OCI-LY1 (cell line): ENCODE data around the gene PTGES.

Experiments
- H2AFZ ChIP-seq: fragments of 200-600 bp; sonication (generic), shearing (Covaris generic); 2 replicates; pipeline ENCODE4 v1.6.0; 2014; ENCODE audit warnings: antibody characterized with exemption, mild to moderate bottlenecking, low read length
- H3F3A ChIP-seq: fragments of 200-600 bp; sonication (generic), shearing (Covaris generic); 2 replicates; pipeline ENCODE4 v1.6.0; 2014; ENCODE audit warnings: mild to moderate bottlenecking, antibody characterized with exemption, low read length, moderate library complexity; ENCODE audit not compliant: insufficient read depth
- H3K27ac ChIP-seq: fragments of 200-600 bp; sonication (generic); 2 replicates; pipeline ENCODE4 v1.5.1; 2014; ENCODE audit warnings: low read length, mixed run types, mild to moderate bottlenecking, low read depth; ENCODE audit not compliant: poor library complexity, severe bottlenecking
- H3K27me3 ChIP-seq: fragments of 200-600 bp; sonication (generic); 2 replicates; pipeline ENCODE4 v1.6.0; 2014; ENCODE audit warnings: antibody characterized with exemption, mild to moderate bottlenecking, low read length, moderate library complexity; ENCODE audit not compliant: insufficient read depth
- H3K36me3 ChIP-seq: fragments of 200-600 bp; sonication (generic); 2 replicates; pipeline ENCODE4 v1.6.1; 2014; ENCODE audit warnings: mild to moderate bottlenecking, antibody characterized with exemption, low read length, moderate library complexity, mixed read lengths; ENCODE audit not compliant: insufficient read depth
- H3K4me1 ChIP-seq: fragments of 200-600 bp; sonication (generic); 2 replicates; pipeline ENCODE4 v1.5.1; 2014; ENCODE audit warnings: mild to moderate bottlenecking, low read length, moderate library complexity; ENCODE audit not compliant: insufficient read depth, severe bottlenecking
- H3K4me2 ChIP-seq: fragments of 200-600 bp; sonication (generic), shearing (Covaris generic); 2 replicates; pipeline ENCODE4 v1.6.1; 2014; ENCODE audit warnings: low read length
- H3K4me3 ChIP-seq: fragments of 200-600 bp; sonication (generic); 2 replicates; pipeline ENCODE4 v1.5.1; 2014; ENCODE audit warnings: low read length, low read depth, mild to moderate bottlenecking, mixed read lengths; ENCODE audit not compliant: poor library complexity, severe bottlenecking
- H3K79me2 ChIP-seq: fragments of 200-600 bp; shearing (Covaris generic); 2 replicates; pipeline ENCODE4 v1.6.1; 2016; ENCODE audit warnings: mixed run types, low read length, mixed read lengths; ENCODE audit not compliant: insufficient read depth
- H3K9ac ChIP-seq: fragments of 200-600 bp; sonication (generic), shearing (Covaris generic); 2 replicates; pipeline ENCODE4 v1.6.1; 2014; ENCODE audit warnings: mild to moderate bottlenecking, low read length, mixed read lengths
- H3K9me2 ChIP-seq: fragments of 200-600 bp; sonication (generic), shearing (Covaris generic); 2 replicates; pipeline ENCODE4 v1.6.1; 2014; ENCODE audit warnings: low read depth, mild to moderate bottlenecking, low read length, mixed read lengths
- H3K9me3 ChIP-seq: fragments of 200-600 bp; shearing (Covaris generic); 2 replicates; pipeline ENCODE4 v1.6.1; 2014; ENCODE audit warnings: low read length, mixed read lengths
- H4K20me1 ChIP-seq: fragments of 200-600 bp; sonication (generic), shearing (Covaris generic); 2 replicates; pipeline ENCODE4 v1.6.0; 2016; ENCODE audit warnings: mild to moderate bottlenecking, low read length; ENCODE audit not compliant: insufficient read depth
- CTCF ChIP-seq: fragments of 200-600 bp; sonication (generic), shearing (Covaris generic); IDR thresholded peaks from 2 replicates; pipeline ENCODE4 v1.5.1; 2017; ENCODE audit warnings: mild to moderate bottlenecking, antibody characterized with exemption, low read length, moderate library complexity, mixed read lengths
- EZH2 ChIP-seq: fragments of 200-600 bp; sonication (generic), shearing (Covaris generic); IDR thresholded peaks from 2 replicates; pipeline ENCODE4 v1.8.0; 2017; ENCODE audit warnings: borderline replicate concordance, mixed run types, mild to moderate bottlenecking, antibody characterized with exemption, low read length, moderate library complexity, mixed read lengths

The PTGES gene

GRCh38 chr9:129769669-129770068 is 16.8 kb upstream of the PTGES start:
- H4K20me1 ChIP-seq: no peaks in the 10 kb centered on the region
- H3K4me1 ChIP-seq: no peaks in the 10 kb centered on the region
- no peaks in the 10 kb centered on the region for H3K9me2 ChIP-seq
- H3K9ac ChIP-seq: no peak overlapping the region
- H2AFZ ChIP-seq: no peak overlapping the region
- TF ChIP-seq EZH2 (no peak), CTCF (no peak)
- 0 out of 2 replicates have a peak, but pooled peaks cover 6% of the 10 kb centered on the region for H3K27me3 ChIP-seq
- H3K36me3 ChIP-seq: no peaks in the 10 kb centered on the region
- H3F3A ChIP-seq: no peaks in the 10 kb centered on the region
- no peak overlapping the region for H3K4me2 ChIP-seq
- H3K9me3 ChIP-seq: no peaks in the 10 kb centered on the region
- no peak overlapping the region for H3K4me3 ChIP-seq
- no peak overlapping the region for H3K27ac ChIP-seq
- H3K79me2 ChIP-seq: no peaks in the 10 kb centered on the region

DNA sequence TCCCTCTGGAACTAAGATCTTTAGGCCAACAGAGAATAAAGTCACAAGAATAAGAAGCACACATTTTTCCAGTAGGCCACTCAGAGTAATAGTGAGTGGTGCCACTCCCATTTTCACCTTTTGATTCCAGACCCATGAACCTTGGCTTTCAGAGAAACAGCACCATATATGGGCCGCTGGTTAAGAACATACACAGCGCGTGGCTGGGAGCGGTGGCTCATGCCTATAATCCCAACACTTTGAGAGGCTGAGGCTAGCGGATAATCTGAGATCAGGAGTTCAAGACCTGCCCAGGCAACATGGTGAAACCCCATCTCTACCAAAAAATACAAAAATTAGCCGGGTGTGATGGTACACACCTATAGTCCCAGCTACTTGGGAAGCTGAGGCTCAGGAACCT is 15.6 kb upstream of the PTGES start:
- Histone ChIP-seq H3K4me2 (no peak overlapping the region), H3K27ac (no peak overlapping the region), H2AFZ (no peak overlapping the region), H3K9ac (no peak overlapping the region), H4K20me1 (no peaks in the 10 kb centered on the region), H3F3A (no peaks in the 10 kb centered on the region), H3K36me3 (no peaks in the 10 kb centered on the region), H3K79me2 (no peaks in the 10 kb centered on the region), H3K27me3 (0 out of 2 replicates have a peak, but pooled peaks cover 2% of the 10 kb centered on the region), H3K4me3 (no peak overlapping the region), H3K4me1 (no peaks in the 10 kb centered on the region), H3K9me3 (no peaks in the 10 kb centered on the region), H3K9me2 (no peaks in the 10 kb centered on the region)
- no peak for TF ChIP-seq EZH2
- no peak for TF ChIP-seq CTCF

GRCh38 chr9:129765764-129766317 is 13.0 kb upstream of the PTGES start:
- H3K9me3 ChIP-seq: no peaks in the 10 kb centered on the region
- TF ChIP-seq EZH2 (no peak), CTCF (no peak)
- H3K4me1 ChIP-seq: no peaks in the 10 kb centered on the region
- no peak overlapping the region for H2AFZ ChIP-seq
- no peak overlapping the region for H3K4me3 ChIP-seq
- no peaks in the 10 kb centered on the region for H4K20me1 ChIP-seq
- no peaks in the 10 kb centered on the region for H3K36me3 ChIP-seq
- H3K4me2 ChIP-seq: no peak overlapping the region
- H3F3A ChIP-seq: no peaks in the 10 kb centered on the region
- no peak overlapping the region for H3K9ac ChIP-seq
- no peak overlapping the region for H3K27ac ChIP-seq
- no peaks in the 10 kb centered on the region for H3K9me2 ChIP-seq
- no peaks in the 10 kb centered on the region for H3K27me3 ChIP-seq
- H3K79me2 ChIP-seq: no peaks in the 10 kb centered on the region
